ENCODE data around the gene CFAP57. TPM values are rescaled to one million over a fixed set of nuclear protein-coding genes. Genes with fewer than 3 reads are reported as not detected.

The CFAP57 gene
- total and polyA plus RNA-seq, 2 of the 4 experiments (the other 2 are of a cell fraction), result 0.29 to 0.36 TPM

- H2BK5ac ChIP-seq (ENCODE audit: low read depth, low read length, poor library complexity, severe bottlenecking), result no peak overlapping the region
- H4K8ac ChIP-seq (ENCODE audit: low read depth in 2 of 2, low read length in 2 of 2), result no peak overlapping the region
- H4K5ac ChIP-seq (ENCODE audit: low read depth, low read length), result no peak overlapping the region
- no peak overlapping the region for H2AK9ac ChIP-seq (replicated peaks; ENCODE audit: low read depth, low read length, poor library complexity)
- H3K27me3 ChIP-seq (ENCODE audit: control insufficient read depth, insufficient read depth, low read length), result peaks cover 31% of the 10 kb centered on the region
- no peaks in the 10 kb centered on the region for H3K36me3 ChIP-seq (ENCODE audit: control insufficient read depth, insufficient read depth, low read length)
- H2AK5ac ChIP-seq (ENCODE audit: low read depth, low read length), result no peak overlapping the region
- H3K4me2 ChIP-seq (ENCODE audit: low read depth, low read length), result no peak overlapping the region
- H4K91ac ChIP-seq (ENCODE audit: insufficient read depth, low read depth, low read length), result no peak overlapping the region
- no peaks in the 10 kb centered on the region for H3K9me1 ChIP-seq (ENCODE audit: insufficient read depth, low read length)
- H3K18ac ChIP-seq (ENCODE audit: low read depth, low read length), result no peak overlapping the region
- dilution Hi-C loops (cut with HindIII; ENCODE audit: low sequenced_read_pairs, unreplicated experiment), result no loop called here
- no peak overlapping the region for H2BK20ac ChIP-seq (ENCODE audit: low read depth, low read length)
- intact Hi-C loops (cut with micrococcal nuclease), result no loop called here
- no peak overlapping the region for H3K27ac ChIP-seq (ENCODE audit: insufficient read depth, low read length)
- no peak overlapping the region for H3K14ac ChIP-seq (replicated peaks; ENCODE audit: low read depth, low read length)
- no peak overlapping the region for H2AFZ ChIP-seq (replicated peaks; ENCODE audit: low read length, poor library complexity)
- no peak overlapping the region for H2BK15ac ChIP-seq (ENCODE audit: low read depth, low read length)
- TF ChIP-seq CEBPB (IDR thresholded peaks at IDR 0.05; ENCODE audit: low read depth, low read length) (no peak), MXI1 (IDR thresholded peaks at IDR 0.05; ENCODE audit: borderline replicate concordance, low read depth, low read length) (no peak), ELK1 (IDR thresholded peaks at IDR 0.05; ENCODE audit: borderline replicate concordance, low read depth, low read length) (no peak)
- H3K23ac ChIP-seq (ENCODE audit: low read depth, low read length), result no peak overlapping the region
- no peaks in the 10 kb centered on the region for H3K4me1 ChIP-seq (ENCODE audit: control insufficient read depth, insufficient read depth, low read length)
- ChIA-PET POLR2A (ENCODE audit: unreplicated experiment) (interaction anchor here (0.6 kb wide), 1 partner anchor 179 kb away, joined by 5 read pairs; no protein-coding TSS in a partner anchor), CTCF (no interaction called here)
- H3K79me1 ChIP-seq (ENCODE audit: low read depth in 1 of 2, low read length in 2 of 2), result no peaks in the 10 kb centered on the region
- no peak overlapping the region for H3K9ac ChIP-seq (ENCODE audit: low read depth, low read length)
- H3K56ac ChIP-seq (ENCODE audit: extremely low read depth, insufficient read depth, low read length), result no peak overlapping the region
- in situ Hi-C loops (cut with MboI; ENCODE audit: low sequenced_read_pairs), result no loop called here
- H4K20me1 ChIP-seq (ENCODE audit: insufficient read depth, low read length), result no peaks in the 10 kb centered on the region
- DNase-seq (no peak), ATAC-seq (ENCODE audit: low read depth) (no peak)
- WGBS, 2 experiments (ENCODE audit: extremely low coverage in 2 of 2, insufficient read length in 1 of 2), result no CpG with 5 or more reads among the region's 3 CpGs
- no peak overlapping the region for H3K4me3 ChIP-seq (ENCODE audit: insufficient read depth, low read depth, low read length)
- no peak overlapping the region for H2BK120ac ChIP-seq (ENCODE audit: low read depth, low read length)
- no TSS peak for BruUV-seq (replicated peaks)
- H3K4ac ChIP-seq (ENCODE audit: low read depth, low read length), result no peak overlapping the region
- peaks cover 11% of the 10 kb centered on the region for H3K9me3 ChIP-seq (ENCODE audit: control insufficient read depth, insufficient read depth, low read length)
These were observed 78.2 kb downstream of the CFAP57 start for GRCh38 chr1:43250351-43250761.

Data from IMR-90 (cell line).